Neural cell (in vitro differentiated cells): ENCODE data around the gene DNAJC6. TPM values are rescaled to one million over a fixed set of nuclear protein-coding genes. Genes with fewer than 3 reads are reported as not detected.

Experiments
- H2AFZ ChIP-seq: fragments of 200-600, 300-800 bp; sonication (generic), shearing (Covaris generic); 2 replicates; pipeline ENCODE4 v1.6.0; 2014; ENCODE audit warnings: low read depth, mild to moderate bottlenecking, antibody characterized with exemption, low read length, moderate library complexity
- H3F3A ChIP-seq: fragments of 200-600 bp; shearing (Covaris generic); 2 replicates; pipeline ENCODE4 v1.6.1; 2016; ENCODE audit warnings: mild to moderate bottlenecking, moderate library complexity, mixed read lengths, antibody characterized with exemption, low read length; ENCODE audit not compliant: insufficient read depth, poor library complexity, severe bottlenecking
- H3K27ac ChIP-seq: fragments of 200-600, 300-800 bp; sonication (generic), shearing (Covaris generic); 2 replicates; pipeline ENCODE4 v1.5.1; 2014; ENCODE audit warnings: mild to moderate bottlenecking, low read length, moderate library complexity
- H3K27me3 ChIP-seq: fragments of 300-800, 200-600 bp; sonication (generic), shearing (Covaris generic); 2 replicates; pipeline ENCODE4 v1.6.0; 2014; ENCODE audit warnings: mild to moderate bottlenecking, low read depth, low read length, moderate library complexity; ENCODE audit not compliant: insufficient read depth
- H3K36me3 ChIP-seq: fragments of 300-800, 200-600 bp; sonication (generic), shearing (Covaris generic); 2 replicates; pipeline ENCODE4 v1.5.1; 2014; ENCODE audit warnings: mild to moderate bottlenecking, antibody characterized with exemption, low read length, moderate library complexity; ENCODE audit not compliant: insufficient read depth
- H3K4me2 ChIP-seq: fragments of 300-800, 200-600 bp; sonication (generic), shearing (Covaris generic); 2 replicates; pipeline ENCODE4 v1.6.0; 2014; ENCODE audit warnings: mild to moderate bottlenecking, low read length
- H3K4me3 ChIP-seq: fragments of 300-800, 200-600 bp; sonication (generic), shearing (Covaris generic); 2 replicates; pipeline ENCODE4 v1.5.1; 2014; ENCODE audit warnings: mild to moderate bottlenecking, low read length, moderate library complexity
- H3K79me2 ChIP-seq: fragments of 200-600 bp; shearing (Covaris generic); replicated peaks from 2 replicates; pipeline ENCODE4 v1.6.0; 2014; ENCODE audit warnings: mild to moderate bottlenecking, low read length, moderate library complexity; ENCODE audit not compliant: insufficient read depth
- H3K9ac ChIP-seq: fragments of 300-800, 200-600 bp; sonication (generic), shearing (Covaris generic); 2 replicates; pipeline ENCODE4 v1.6.1; 2016; ENCODE audit warnings: mild to moderate bottlenecking, low read length, mixed read lengths
- H3K9me2 ChIP-seq: fragments of 200-600 bp; shearing (Covaris generic); 2 replicates; pipeline ENCODE4 v1.6.1; 2016; ENCODE audit warnings: mild to moderate bottlenecking, low read length, mixed read lengths; ENCODE audit not compliant: insufficient read depth
- H3K9me3 ChIP-seq: fragments of 200-600, 300-800 bp; sonication (generic), shearing (Covaris generic); 2 replicates; pipeline ENCODE4 v1.6.1; 2016; ENCODE audit warnings: mild to moderate bottlenecking, mixed run types, low read length, moderate library complexity, mixed read lengths
- H4K20me1 ChIP-seq: fragments of 200-600 bp; shearing (Covaris generic); 2 replicates; pipeline ENCODE4 v1.6.1; 2016; ENCODE audit warnings: mild to moderate bottlenecking, mixed run types; ENCODE audit not compliant: insufficient read depth
- CTCF ChIP-seq: fragments of 450-650 bp; IDR thresholded peaks from 2 replicates; pipeline ENCODE4 v1.5.1; 2014; ENCODE audit warnings: antibody characterized with exemption, mild to moderate bottlenecking, moderate library complexity; ENCODE audit not compliant: poor library complexity, severe bottlenecking
- EP300 ChIP-seq: fragments of 450-650 bp; conservative IDR thresholded peaks from 2 replicates; pipeline ENCODE4 v1.6.1; 2014; ENCODE audit warnings: antibody characterized with exemption, mild to moderate bottlenecking, moderate library complexity; ENCODE audit not compliant: poor library complexity, severe bottlenecking
- EZH2 ChIP-seq: fragments of 200-600, 300-800 bp; shearing (Covaris generic), sonication (generic); IDR thresholded peaks from 2 replicates; pipeline ENCODE4 v1.6.1; 2014; ENCODE audit warnings: antibody characterized with exemption, low read length, borderline replicate concordance, mild to moderate bottlenecking; ENCODE audit not compliant: insufficient read depth, poor library complexity, severe bottlenecking
- MXI1 ChIP-seq: fragments of 450-650 bp; conservative IDR thresholded peaks from 2 replicates; pipeline ENCODE4 v1.6.1; 2014; ENCODE audit warnings: antibody characterized with exemption, mild to moderate bottlenecking; ENCODE audit not compliant: poor library complexity, severe bottlenecking
- POLR2AphosphoS5 ChIP-seq: IDR thresholded peaks from 2 replicates; pipeline ENCODE4 v1.6.1; 2012
- RAD21 ChIP-seq: fragments of 450-650 bp; conservative IDR thresholded peaks from 2 replicates; pipeline ENCODE4 v1.6.1; 2014; ENCODE audit warnings: antibody characterized with exemption, mild to moderate bottlenecking, moderate library complexity
- REST ChIP-seq: IDR thresholded peaks from 2 replicates; pipeline ENCODE4 v1.6.1; 2012; ENCODE audit warnings: borderline replicate concordance
- SMC3 ChIP-seq: fragments of 450-650 bp; conservative IDR thresholded peaks from 2 replicates; pipeline ENCODE4 v1.6.1; 2014; ENCODE audit warnings: antibody characterized with exemption, mild to moderate bottlenecking, moderate library complexity; ENCODE audit not compliant: poor library complexity
- TAF1 ChIP-seq: IDR thresholded peaks from 2 replicates; pipeline ENCODE4 v1.6.1; 2012; ENCODE audit warnings: low read depth
- polyA plus RNA-seq: library from polyadenylated mRNA; depleted of rRNA; stranded (reverse); fragments of >200 nt; gene quantifications from 2 replicates; pipeline ENCODE4 v1.2.3, GENCODE V29; 2014

The DNAJC6 gene
- polyA plus RNA-seq, 1 donor from 2014 or later, result 47.1 TPM

- no peak overlapping the region for H3K4me2 ChIP-seq
- H3K79me2 ChIP-seq, result peaks cover 4% of the 10 kb centered on the region
- H2AFZ ChIP-seq, result no peak overlapping the region
- H3K27me3 ChIP-seq, result no peaks in the 10 kb centered on the region
- peaks cover 3% of the 10 kb centered on the region for H3K36me3 ChIP-seq
- H3K9me2 ChIP-seq, result no peaks in the 10 kb centered on the region
- H3F3A ChIP-seq, result no peaks in the 10 kb centered on the region
- H3K9me3 ChIP-seq, result no peaks in the 10 kb centered on the region
- no peak overlapping the region for H3K4me3 ChIP-seq
- TF ChIP-seq MXI1 (no peak), POLR2AphosphoS5 (no peak), CTCF (no peak), EP300 (no peak), RAD21 (no peak), REST (no peak), SMC3 (no peak), TAF1 (no peak), EZH2 (no peak)
- no peak overlapping the region for H3K27ac ChIP-seq
- H4K20me1 ChIP-seq, result no peaks in the 10 kb centered on the region
- no peak overlapping the region for H3K9ac ChIP-seq
These were observed 6.9 kb downstream of the DNAJC6 start for GRCh38 chr1:65316233-65316632.

- no peak overlapping the region for H2AFZ ChIP-seq
- no peak overlapping the region for H3K9ac ChIP-seq
- H4K20me1 ChIP-seq, result no peaks in the 10 kb centered on the region
- no peaks in the 10 kb centered on the region for H3K9me3 ChIP-seq
- H3K4me2 ChIP-seq, result no peak overlapping the region
- peaks cover 4% of the 10 kb centered on the region for H3K79me2 ChIP-seq
- H3K36me3 ChIP-seq, result peaks cover 3% of the 10 kb centered on the region
- H3K27ac ChIP-seq, result no peak overlapping the region
- H3K27me3 ChIP-seq, result no peaks in the 10 kb centered on the region
- TF ChIP-seq SMC3, result no peak
- no peak for TF ChIP-seq POLR2AphosphoS5
- no peak for TF ChIP-seq RAD21
- H3F3A ChIP-seq, result no peaks in the 10 kb centered on the region
- H3K9me2 ChIP-seq, result no peaks in the 10 kb centered on the region
- H3K4me3 ChIP-seq, result no peak overlapping the region
These were observed 8.7 kb downstream of the DNAJC6 start for GRCh38 chr1:65317866-65318653.
